Fibroblast of skin of left biceps (primary cell): Measurements from ENCODE around the gene SAMSN1.
"Not testable (repeated sequence)": the region's sequence is repeated elsewhere in the genome, so short reads cannot be mapped to it uniquely, and the experiment has no call there.

Experiments used
- DNase-seq, 2 experiments: peaks; one replicate each; pipeline ENCODE4 v3.0.0-alpha.2; 2013; ENCODE audit warnings: low read depth in 2 of 2

The SAMSN1 gene

GRCh38 chr21:14527696-14528652 is 18.1 kb downstream of the SAMSN1 start:
- no peak for DNase-seq

- DNase-seq: no peak
Observed at GRCh38 chr21:14526836-14527695, 19.0 kb downstream of the SAMSN1 start.

GRCh38 chr21:14526199-14526598 is 19.9 kb downstream of the SAMSN1 start:
- no peak for DNase-seq

GRCh38 chr21:14523234-14523633 is 22.9 kb downstream of the SAMSN1 start:
- DNase-seq: no peak

- no peak for DNase-seq
Observed at GRCh38 chr21:14522736-14523135, 23.4 kb downstream of the SAMSN1 start.

- no peak for DNase-seq
Observed at GRCh38 chr21:14520535-14520934, 25.6 kb downstream of the SAMSN1 start.

GRCh38 chr21:14519000-14519399 is 27.1 kb downstream of the SAMSN1 start:
- no peak for DNase-seq

- DNase-seq: no peak
Observed at GRCh38 chr21:14513804-14514203, 32.3 kb downstream of the SAMSN1 start.

- not testable (repeated sequence) for DNase-seq
Observed at GRCh38 chr21:14506859-14507457, 39.2 kb downstream of the SAMSN1 start.

GRCh38 chr21:14500873-14501272 is 45.2 kb downstream of the SAMSN1 start:
- DNase-seq: no peak

GRCh38 chr21:14499316-14499715 is 46.8 kb downstream of the SAMSN1 start:
- DNase-seq: no peak

- no peak for DNase-seq
Observed at GRCh38 chr21:14497825-14498224, 48.3 kb downstream of the SAMSN1 start.

GRCh38 chr21:14495075-14495474 is 51.0 kb downstream of the SAMSN1 start:
- DNase-seq: no peak

GRCh38 chr21:14494181-14494580 is 51.9 kb downstream of the SAMSN1 start:
- DNase-seq: not testable (repeated sequence)

GRCh38 chr21:14493731-14494130 is 52.4 kb downstream of the SAMSN1 start:
- DNase-seq: no peak

GRCh38 chr21:14492931-14493330 is 53.2 kb downstream of the SAMSN1 start:
- DNase-seq: no peak

GRCh38 chr21:14491269-14491681 is 54.8 kb downstream of the SAMSN1 start:
- no peak for DNase-seq

GRCh38 chr21:14488672-14489204 is 57.4 kb downstream of the SAMSN1 start:
- no peak for DNase-seq

GRCh38 chr21:14487490-14488432 is 58.4 kb downstream of the SAMSN1 start:
- DNase-seq: no peak

- DNase-seq: no peak
Observed at GRCh38 chr21:14486869-14487268, 59.2 kb downstream of the SAMSN1 start.
